Sigmoid colon (tissue), 7 donors: ENCODE results near the gene MTA3. TPM values are rescaled to one million over a fixed set of nuclear protein-coding genes. Genes with fewer than 3 reads are reported as not detected.

Source experiments
- DNase-seq: peaks from one replicate; pipeline ENCODE4 v3.0.0-alpha.2; 2019
- H3K27ac ChIP-seq, 4 donors: fragments of 200-600 bp; sonication (generic); one replicate each; pipeline ENCODE4 v1.5.1; 2016 to 2019; ENCODE audit warnings: mild to moderate bottlenecking in 1 of 4
- H3K27me3 ChIP-seq, 3 donors: fragments of 200-600 bp; sonication (generic); one replicate each; pipeline ENCODE4 v1.5.1; 2019; ENCODE audit warnings: mild to moderate bottlenecking in 1 of 3
- H3K36me3 ChIP-seq, 4 donors: fragments of 200-600 bp; sonication (generic); one replicate each; pipeline ENCODE4 v1.5.1; 2016 to 2019
- H3K4me1 ChIP-seq, 4 donors: fragments of 200-600 bp; sonication (generic); one replicate each; pipeline ENCODE4 v1.5.1; 2017 to 2019
- H3K4me3 ChIP-seq, 4 donors: fragments of 200-600 bp; sonication (generic); one replicate each; pipeline ENCODE4 v1.5.1; 2017 to 2019; ENCODE audit warnings: mild to moderate bottlenecking in 2 of 4, moderate library complexity in 1 of 4
- H3K9me3 ChIP-seq, 4 donors: fragments of 200-600 bp in 3 of 4; sonication (generic) in 3 of 4; one replicate each; pipeline versions ENCODE4 v1.5.1 to v1.6.1; 2013 to 2019
- EP300 ChIP-seq, 4 donors: sonication (generic); formaldehyde crosslinking; IDR thresholded peaks; one replicate each; pipeline ENCODE4 v1.6.1; 2017; ENCODE audit warnings: antibody characterized with exemption in 4 of 4
- POLR2A ChIP-seq, 2 donors: fragments of 450-650 bp; IDR thresholded peaks; one replicate each; pipeline ENCODE4 v1.6.1; 2016; ENCODE audit warnings: antibody characterized with exemption in 2 of 2, mild to moderate bottlenecking in 2 of 2, moderate library complexity in 2 of 2
- POLR2AphosphoS5 ChIP-seq, 4 donors: sonication (generic); formaldehyde crosslinking; IDR thresholded peaks; one replicate each; pipeline ENCODE4 v1.6.1; 2017; ENCODE audit warnings: antibody characterized with exemption in 4 of 4
- WGBS, 2 donors: extraction: QIAGEN DNeasy Blood & Tissue Kit; methylation state at CpG; one replicate each; pipeline ENCODE4 v1.1.7; 2013; 5-methylcytosine and 5-hydroxymethylcytosine counted together
- intact Hi-C: fragments of 100-400 bp; cut with DNase I; formaldehyde crosslinking; loops from one replicate; pipeline ENCODE4 v1.15.1; 2023
- polyA plus RNA-seq, 3 donors: library from polyadenylated mRNA; stranded (reverse); fragments of 200-250 nt; gene quantifications; one replicate each; pipeline ENCODE4 v1.2.3, GENCODE V29; 2013
- total RNA-seq, 4 donors: library from RNA; depleted of rRNA; stranded (reverse); fragments of >200 nt; gene quantifications; one replicate each; pipeline ENCODE4 v1.1.0, GENCODE V29; 2016
- TF ChIP-seq, protein P1 (sequence below), 4 experiments: fragments of 450-650 bp in 3 of 4; fragments of 200-600 bp in 1 of 4; IDR thresholded peaks; one replicate each; pipeline ENCODE4 v1.5.1; 2016 to 2019; ENCODE audit warnings: antibody characterized with exemption in 4 of 4, mild to moderate bottlenecking in 3 of 4, moderate library complexity in 2 of 4
- donor health status: healthy with polysubstance abuse.
- donor health status: Bipolar disorder and iron deficiency.
- donor health status: healthy.

MTA3 gene
- total and polyA plus RNA-seq, 7 donors: 24.5 to 53.2 (median 33.9) TPM

DNA sequence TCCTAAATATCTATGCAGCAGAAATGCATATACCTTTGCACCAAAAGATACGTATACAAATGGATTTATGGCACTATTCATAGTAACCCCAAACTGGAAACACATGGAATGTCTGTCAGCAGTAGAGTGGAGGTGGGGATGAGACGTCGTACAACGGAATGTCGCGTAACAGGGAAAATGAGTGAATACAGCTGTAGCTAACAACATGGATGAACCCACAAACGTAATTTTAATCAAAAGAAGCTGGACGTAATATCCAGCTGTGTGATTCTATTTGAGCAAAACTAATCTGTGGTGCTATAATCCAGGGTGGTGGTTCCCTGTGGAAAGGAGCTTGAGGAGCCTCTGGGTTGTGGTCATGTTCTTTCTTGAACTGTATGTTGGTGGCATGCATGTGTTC, 89.9 kb downstream of the MTA3 start:
- H3K9me3 ChIP-seq: no peaks in the 10 kb centered on the region
- no peak overlapping the region for H3K4me3 ChIP-seq
- H3K27ac ChIP-seq: no peak overlapping the region
- H3K36me3 ChIP-seq: peaks cover 0 to 11% (median 0%) of the 10 kb centered on the region in 4 donors
- H3K4me1 ChIP-seq: peaks cover 0 to 14% (median 10%) of the 10 kb centered on the region in 4 donors
- DNase-seq: no peak
- intact Hi-C loops: loop anchor here (5.0 kb wide), 1 partner anchor 91 kb away; the partner anchor contains the start of gene MTA3
- H3K27me3 ChIP-seq: no peaks in the 10 kb centered on the region
- 82 to 93% methylated on average over 8 of the region's 8 CpGs for WGBS, 2 donors
- TF ChIP-seq EP300 (IDR thresholded peaks at IDR 0.05): no peak
- TF ChIP-seq, protein P1, sequence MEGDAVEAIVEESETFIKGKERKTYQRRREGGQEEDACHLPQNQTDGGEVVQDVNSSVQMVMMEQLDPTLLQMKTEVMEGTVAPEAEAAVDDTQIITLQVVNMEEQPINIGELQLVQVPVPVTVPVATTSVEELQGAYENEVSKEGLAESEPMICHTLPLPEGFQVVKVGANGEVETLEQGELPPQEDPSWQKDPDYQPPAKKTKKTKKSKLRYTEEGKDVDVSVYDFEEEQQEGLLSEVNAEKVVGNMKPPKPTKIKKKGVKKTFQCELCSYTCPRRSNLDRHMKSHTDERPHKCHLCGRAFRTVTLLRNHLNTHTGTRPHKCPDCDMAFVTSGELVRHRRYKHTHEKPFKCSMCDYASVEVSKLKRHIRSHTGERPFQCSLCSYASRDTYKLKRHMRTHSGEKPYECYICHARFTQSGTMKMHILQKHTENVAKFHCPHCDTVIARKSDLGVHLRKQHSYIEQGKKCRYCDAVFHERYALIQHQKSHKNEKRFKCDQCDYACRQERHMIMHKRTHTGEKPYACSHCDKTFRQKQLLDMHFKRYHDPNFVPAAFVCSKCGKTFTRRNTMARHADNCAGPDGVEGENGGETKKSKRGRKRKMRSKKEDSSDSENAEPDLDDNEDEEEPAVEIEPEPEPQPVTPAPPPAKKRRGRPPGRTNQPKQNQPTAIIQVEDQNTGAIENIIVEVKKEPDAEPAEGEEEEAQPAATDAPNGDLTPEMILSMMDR (IDR thresholded peaks at IDR 0.05): no peak
- no peak for TF ChIP-seq POLR2A (IDR thresholded peaks at IDR 0.05)
- TF ChIP-seq POLR2AphosphoS5 (IDR thresholded peaks at IDR 0.05): no peak

- intact Hi-C loops: loop anchor here (5.0 kb wide), 2 partner anchors 92 to 167 kb away; partner anchors contain the start of genes KCNG3 and MTA3
- H3K36me3 ChIP-seq: peaks cover 0 to 11% (median 0%) of the 10 kb centered on the region in 4 donors
- no peaks in the 10 kb centered on the region for H3K9me3 ChIP-seq
- no peaks in the 10 kb centered on the region for H3K27me3 ChIP-seq
- peaks cover 0 to 5% (median 2%) of the 10 kb centered on the region in 4 donors for H3K4me1 ChIP-seq
- 56 to 68% methylated on average over 4 of the region's 4 CpGs for WGBS, 2 donors
- H3K4me3 ChIP-seq: no peak overlapping the region
- no peak for TF ChIP-seq POLR2A (IDR thresholded peaks at IDR 0.05)
- no peak for TF ChIP-seq POLR2AphosphoS5 (IDR thresholded peaks at IDR 0.05)
- no peak for TF ChIP-seq EP300 (IDR thresholded peaks at IDR 0.05)
- TF ChIP-seq, protein P1 (IDR thresholded peaks at IDR 0.05): no peak
- no peak overlapping the region for H3K27ac ChIP-seq
- DNase-seq: no peak
Observed at GRCh38 chr2:42659609-42660008, 91.2 kb downstream of the MTA3 start.

- intact Hi-C loops: loop anchor here (2.0 to 5.0 kb wide), 2 partner anchors 150 to 171 kb away; partner anchors contain the start of gene KCNG3
- Histone ChIP-seq H3K27me3 (no peaks in the 10 kb centered on the region), H3K4me3 (no peak overlapping the region), H3K36me3 (peaks cover 0 to 6% (median 0%) of the 10 kb centered on the region in 4 donors), H3K9me3 (no peaks in the 10 kb centered on the region), H3K27ac (no peak overlapping the region), H3K4me1 (peaks cover 0 to 13% (median 5%) of the 10 kb centered on the region in 4 donors)
- DNase-seq: peak; percentile 80
- WGBS, 2 donors: 28 to 34% methylated on average over 3 of the region's 3 CpGs
- TF ChIP-seq POLR2A (IDR thresholded peaks at IDR 0.05) (no peak), EP300 (IDR thresholded peaks at IDR 0.05) (no peak), POLR2AphosphoS5 (IDR thresholded peaks at IDR 0.05) (no peak)
- TF ChIP-seq, protein P1 (IDR thresholded peaks at IDR 0.05): peak; percentile 79 to 97 (median 96)
Observed at GRCh38 chr2:42663106-42663780, 94.8 kb downstream of the MTA3 start.

- intact Hi-C loops: loop anchor here (2.0 to 5.0 kb wide), 2 partner anchors 151 to 172 kb away; partner anchors contain the start of gene KCNG3
- no peak for DNase-seq
- H3K36me3 ChIP-seq: peaks cover 0 to 6% (median 0%) of the 10 kb centered on the region in 4 donors
- no peak overlapping the region for H3K27ac ChIP-seq
- H3K4me1 ChIP-seq: peaks cover 0 to 13% (median 5%) of the 10 kb centered on the region in 4 donors
- WGBS, 2 donors: 68 to 93% methylated on average over 3 of the region's 3 CpGs
- H3K9me3 ChIP-seq: no peaks in the 10 kb centered on the region
- TF ChIP-seq POLR2AphosphoS5 (IDR thresholded peaks at IDR 0.05) (no peak), POLR2A (IDR thresholded peaks at IDR 0.05) (no peak), EP300 (IDR thresholded peaks at IDR 0.05) (no peak)
- TF ChIP-seq, protein P1 (IDR thresholded peaks at IDR 0.05): no peak
- H3K27me3 ChIP-seq: no peaks in the 10 kb centered on the region
- H3K4me3 ChIP-seq: no peak overlapping the region
Observed at GRCh38 chr2:42663828-42664227, 95.4 kb downstream of the MTA3 start.
